Psoas muscle (tissue), 8 donors: ENCODE results near the gene LHFPL6. TPM values are rescaled to one million over a fixed set of nuclear protein-coding genes. Genes with fewer than 3 reads are reported as not detected.

ENCODE experiments used
- ATAC-seq, 4 donors: fragments of 200-7000 bp; cut with Tn5 transposase; one replicate each; pipeline ENCODE4 v1.9.1; 2020; ENCODE audit warnings: moderate library complexity in 3 of 4, mild to moderate bottlenecking in 2 of 4
- DNase-seq, 2 donors: peaks; one replicate each; pipeline ENCODE4 v3.0.0-alpha.2; 2020
- H3K27ac ChIP-seq: fragments of 200-600 bp; one replicate; pipeline ENCODE4 v1.8.0; 2022
- H3K27me3 ChIP-seq, 3 donors: fragments of 200-600 bp in 1 of 3; one replicate each; pipeline versions ENCODE4 v1.6.1 to v1.8.0; 2013 to 2022; ENCODE audit warnings: low read length in 2 of 3, mild to moderate bottlenecking in 2 of 3, moderate library complexity in 1 of 3; ENCODE audit not compliant: insufficient read depth in 3 of 3
- H3K36me3 ChIP-seq, 2 donors: fragments of 200-600 bp in 1 of 2; one replicate each; pipeline versions ENCODE4 v1.6.1 to v1.8.0; 2013 to 2022; ENCODE audit warnings: low read depth in 1 of 2, mild to moderate bottlenecking in 1 of 2, moderate library complexity in 1 of 2; ENCODE audit not compliant: insufficient read depth in 1 of 2
- H3K4me1 ChIP-seq: fragments of 200-600 bp; one replicate; pipeline ENCODE4 v1.8.0; 2022
- H3K4me3 ChIP-seq: fragments of 200-600 bp; one replicate; pipeline ENCODE4 v1.8.0; 2022; ENCODE audit warnings: mild to moderate bottlenecking
- H3K9me3 ChIP-seq: fragments of 200-600 bp; one replicate; pipeline ENCODE4 v1.8.0; 2022
- WGBS, 3 donors: extraction: QIAGEN DNeasy Blood & Tissue Kit; methylation state at CpG; one replicate each; pipeline versions ENCODE4 v1.1.6 to v1.1.7; 2013; 5-methylcytosine and 5-hydroxymethylcytosine counted together
- intact Hi-C, 2 donors: fragments of 100-400 bp; cut with DNase I; formaldehyde crosslinking; loops; one replicate each; pipeline versions ENCODE4 v1.11.0 to v1.14.2; 2022
- polyA plus RNA-seq, 3 donors: library from polyadenylated mRNA; stranded (reverse); fragments of 200-250 nt; gene quantifications; one replicate each; pipeline ENCODE4 v1.2.3, GENCODE V29; 2013
- total RNA-seq, 4 donors: library from RNA; stranded (reverse); fragmentation: NEBNext Ultra II Directional in 2 of 4; extraction: Animal tissue kit (Norgen Biotek cat#: 25700) in 2 of 4; gene quantifications; one replicate each; pipeline versions ENCODE4 v1.2.1 to v1.2.4, GENCODE V29; 2021 to 2023
- TF ChIP-seq, protein P1 (sequence below): fragments of 200-600 bp; IDR thresholded peaks from one replicate; pipeline ENCODE4 v1.8.0; 2022; ENCODE audit warnings: antibody characterized with exemption
- donor health status: healthy with polysubstance abuse.
- donor health status: DM: no; HTN: no; CAD: no; lungs with moderate emphysema.
- donor health status: Bipolar disorder and iron deficiency.
- donor health status: healthy.
- donor health status: DM: yes; HTN: yes; CAD: no.
- donor health status: DM: no; HTN: no; CAD: no.
- donor health status: DM: no; HTN: no; CAD: no.
- donor health status: DM: yes; HTN: yes; CAD: no.

LHFPL6 gene
- total and polyA plus RNA-seq, 7 donors: 15.0 to 35.8 (median 17.3) TPM

DNA sequence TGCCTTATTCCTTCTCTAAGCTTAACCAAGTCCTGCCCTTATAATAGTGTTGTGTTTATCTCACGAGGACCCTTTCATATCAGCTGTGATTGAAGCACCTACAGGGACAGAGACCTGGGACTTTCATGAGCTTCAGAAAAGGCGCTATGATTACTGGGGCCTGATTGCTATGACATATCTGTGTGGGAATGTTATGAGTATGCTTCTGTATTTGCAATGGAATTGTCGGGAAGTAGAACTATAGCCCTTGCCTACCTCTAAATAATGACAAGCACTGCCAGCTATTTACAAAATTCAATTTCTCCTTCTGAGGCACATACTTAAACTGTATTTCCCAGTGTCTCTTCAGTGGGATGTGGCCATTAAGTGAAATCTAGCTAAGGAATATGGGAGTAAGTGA lies 191.5 kb downstream of the LHFPL6 start:
- Histone ChIP-seq H3K4me1 (peaks cover 6% of the 10 kb centered on the region), H3K9me3 (no peaks in the 10 kb centered on the region), H3K27ac (no peak overlapping the region), H3K36me3 (no peaks in the 10 kb centered on the region), H3K4me3 (no peak overlapping the region), H3K27me3 (no peaks in the 10 kb centered on the region)
- DNase-seq (no peak), ATAC-seq (no peak)
- WGBS, 3 donors: 95 to 98% (median 97%) methylated on average over 3 of the region's 3 CpGs
- intact Hi-C loops: loop anchor here in 1 of 2 donors (10.0 kb wide), 1 partner anchor 267 kb away; no protein-coding TSS in a partner anchor
- TF ChIP-seq, protein P1, sequence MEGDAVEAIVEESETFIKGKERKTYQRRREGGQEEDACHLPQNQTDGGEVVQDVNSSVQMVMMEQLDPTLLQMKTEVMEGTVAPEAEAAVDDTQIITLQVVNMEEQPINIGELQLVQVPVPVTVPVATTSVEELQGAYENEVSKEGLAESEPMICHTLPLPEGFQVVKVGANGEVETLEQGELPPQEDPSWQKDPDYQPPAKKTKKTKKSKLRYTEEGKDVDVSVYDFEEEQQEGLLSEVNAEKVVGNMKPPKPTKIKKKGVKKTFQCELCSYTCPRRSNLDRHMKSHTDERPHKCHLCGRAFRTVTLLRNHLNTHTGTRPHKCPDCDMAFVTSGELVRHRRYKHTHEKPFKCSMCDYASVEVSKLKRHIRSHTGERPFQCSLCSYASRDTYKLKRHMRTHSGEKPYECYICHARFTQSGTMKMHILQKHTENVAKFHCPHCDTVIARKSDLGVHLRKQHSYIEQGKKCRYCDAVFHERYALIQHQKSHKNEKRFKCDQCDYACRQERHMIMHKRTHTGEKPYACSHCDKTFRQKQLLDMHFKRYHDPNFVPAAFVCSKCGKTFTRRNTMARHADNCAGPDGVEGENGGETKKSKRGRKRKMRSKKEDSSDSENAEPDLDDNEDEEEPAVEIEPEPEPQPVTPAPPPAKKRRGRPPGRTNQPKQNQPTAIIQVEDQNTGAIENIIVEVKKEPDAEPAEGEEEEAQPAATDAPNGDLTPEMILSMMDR: no peak

DNA sequence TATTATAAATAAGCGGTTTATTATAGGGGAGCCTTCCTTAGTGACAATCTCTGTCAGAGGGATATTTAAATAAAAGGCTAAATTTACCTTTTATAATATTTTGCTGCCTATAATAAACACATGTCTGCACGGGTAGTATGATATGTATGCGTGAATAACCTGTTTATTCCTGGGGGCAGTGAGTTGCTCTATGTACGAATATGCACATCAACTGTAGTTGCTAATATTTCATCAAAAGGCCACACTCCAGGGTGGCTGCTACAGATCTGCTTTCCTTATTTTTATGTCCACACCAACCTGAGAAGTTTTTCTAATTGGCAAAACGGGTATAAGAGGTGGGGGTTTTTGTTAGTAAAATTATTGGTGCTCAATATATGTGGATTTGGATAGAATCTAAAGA lies 192.0 kb downstream of the LHFPL6 start:
- Histone ChIP-seq H3K4me3 (no peak overlapping the region), H3K9me3 (no peaks in the 10 kb centered on the region), H3K36me3 (no peaks in the 10 kb centered on the region), H3K4me1 (peaks cover 6% of the 10 kb centered on the region), H3K27me3 (no peaks in the 10 kb centered on the region), H3K27ac (no peak overlapping the region)
- intact Hi-C loops: loop anchor here in 1 of 2 donors (10.0 kb wide), 1 partner anchor 266 kb away; no protein-coding TSS in a partner anchor
- ATAC-seq (no peak), DNase-seq (no peak)
- 74 to 93% (median 84%) methylated on average over 5 of the region's 5 CpGs for WGBS, 3 donors
- TF ChIP-seq, protein P1: no peak

DNA sequence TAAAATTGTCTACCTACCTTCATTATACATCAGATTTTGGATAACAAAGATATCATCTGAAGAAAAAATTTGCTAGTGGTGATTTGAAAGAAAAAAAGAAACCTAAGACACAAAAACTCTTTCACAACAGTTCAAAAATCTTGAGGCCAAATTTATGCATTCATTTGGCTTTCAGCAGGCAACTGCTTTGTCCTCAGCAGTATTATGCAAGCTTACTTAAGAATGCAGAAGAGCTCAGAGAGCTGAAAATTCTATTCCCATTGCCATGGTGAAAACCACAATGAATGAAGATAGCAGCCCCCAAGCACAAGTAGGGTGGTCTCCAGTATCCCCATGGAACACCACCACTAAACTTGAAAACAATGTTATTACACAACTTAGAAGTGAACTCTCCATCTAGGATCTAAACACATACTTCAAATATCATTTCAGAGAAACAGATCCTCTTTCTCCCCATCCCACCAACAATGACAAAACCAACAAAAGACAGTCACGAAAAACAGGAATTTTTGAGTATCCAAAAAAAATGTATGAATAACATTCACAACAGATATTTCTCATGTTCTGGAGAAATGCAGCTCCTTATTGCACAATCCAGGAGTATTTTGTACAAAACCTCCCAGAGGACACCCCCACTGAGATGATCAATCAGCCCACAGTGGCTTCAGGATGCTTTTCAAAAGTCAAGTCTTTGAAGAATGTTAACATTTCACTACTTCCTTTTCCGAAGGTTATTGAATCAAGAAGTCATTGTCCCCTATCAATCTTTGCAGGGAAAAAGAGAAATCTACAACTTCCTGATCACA lies 192.7 kb downstream of the LHFPL6 start:
- TF ChIP-seq, protein P1: no peak
- H3K36me3 ChIP-seq: no peaks in the 10 kb centered on the region
- no peaks in the 10 kb centered on the region for H3K9me3 ChIP-seq
- H3K27me3 ChIP-seq: no peaks in the 10 kb centered on the region
- ATAC-seq (peak in 2 of 4 donors; percentile 51 to 53), DNase-seq (no peak)
- H3K4me3 ChIP-seq: no peak overlapping the region
- H3K27ac ChIP-seq: no peak overlapping the region
- intact Hi-C loops: loop anchor here in 1 of 2 donors (10.0 kb wide), 1 partner anchor 265 kb away; no protein-coding TSS in a partner anchor
- 61 to 76% (median 69%) methylated on average over 2 of the region's 2 CpGs for WGBS, 3 donors
- H3K4me1 ChIP-seq: peaks cover 6% of the 10 kb centered on the region

DNA sequence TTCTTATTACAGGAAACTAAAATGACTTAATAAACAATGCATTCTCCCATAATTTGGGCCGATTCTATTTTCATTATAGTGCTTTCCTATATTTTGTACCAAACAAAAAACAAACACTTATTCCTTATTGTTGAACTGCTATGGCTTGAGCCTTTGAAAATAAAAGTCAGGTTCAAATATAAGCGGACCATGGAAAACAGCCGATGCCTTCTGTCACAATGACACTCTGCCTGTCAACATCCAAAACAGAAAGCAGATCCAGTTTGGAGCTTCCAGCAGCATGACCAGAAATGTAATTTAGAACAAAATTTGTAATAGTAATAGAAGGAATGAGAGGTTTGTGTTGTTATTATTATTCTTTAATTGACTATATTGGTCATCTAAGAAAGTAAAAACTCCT lies 194.5 kb downstream of the LHFPL6 start:
- no peaks in the 10 kb centered on the region for H3K4me1 ChIP-seq
- intact Hi-C loops: no loop called here
- ATAC-seq: no peak
- no peak overlapping the region for H3K27ac ChIP-seq
- H3K36me3 ChIP-seq: no peaks in the 10 kb centered on the region
- no peak overlapping the region for H3K4me3 ChIP-seq
- DNase-seq: no peak
- 64 to 85% (median 74%) methylated on average over 3 of the region's 3 CpGs for WGBS, 3 donors
- no peaks in the 10 kb centered on the region for H3K9me3 ChIP-seq
- H3K27me3 ChIP-seq: no peaks in the 10 kb centered on the region
- TF ChIP-seq, protein P1: no peak
